Lower leg skin (tissue), 3 donors: ENCODE data around the gene PCP4.

ENCODE experiments used
- CTCF ChIP-seq, 3 donors: fragments of 450-650 bp; IDR thresholded peaks; one replicate each; pipeline ENCODE4 v1.5.1; 2016; ENCODE audit warnings: antibody characterized with exemption in 3 of 3, mild to moderate bottlenecking in 3 of 3, moderate library complexity in 2 of 3
- POLR2A ChIP-seq, 2 donors: fragments of 450-650 bp; IDR thresholded peaks; one replicate each; pipeline ENCODE4 v1.6.1; 2016 to 2017; ENCODE audit warnings: antibody characterized with exemption in 2 of 2, mild to moderate bottlenecking in 1 of 2, moderate library complexity in 1 of 2

GRCh38 chr21:39854572-39854971, 12.7 kb upstream of the PCP4 start:
- TF ChIP-seq CTCF (IDR thresholded peaks at IDR 0.05) (no peak), POLR2A (IDR thresholded peaks at IDR 0.05) (no peak)
